ENCODE results near the gene PACRG. TPM values are rescaled to one million over a fixed set of nuclear protein-coding genes. Genes with fewer than 3 reads are reported as not detected.

Gene PACRG
- total RNA-seq, 1 donor from 2014 or later = 2.4 TPM

GRCh38 chr6:162688751-162689345 is 38.9 kb upstream of the PACRG start:
- Mint-ChIP-seq H3K36me3 (ENCODE audit: insufficient read depth) (no peaks in the 10 kb centered on the region), H3K4me1 (ENCODE audit: low read depth) (peaks cover 16% of the 10 kb centered on the region), H3K9me3 (ENCODE audit: low read depth) (peaks cover 3% of the 10 kb centered on the region), H3K27ac (no peak overlapping the region), H3K4me3 (ENCODE audit: low read depth) (no peak overlapping the region), H3K27me3 (no peaks in the 10 kb centered on the region)
- DNase-seq (ENCODE audit: low spot score, unreplicated experiment) = no peak
- no peak for TF ChIP-seq CTCF (IDR thresholded peaks at IDR 0.05; ENCODE audit: unreplicated experiment)

GRCh38 chr6:162690158-162690557 is 37.6 kb upstream of the PACRG start:
- H3K27ac Mint-ChIP-seq = no peak overlapping the region
- H3K36me3 Mint-ChIP-seq (ENCODE audit: insufficient read depth) = no peaks in the 10 kb centered on the region
- TF ChIP-seq CTCF (IDR thresholded peaks at IDR 0.05; ENCODE audit: unreplicated experiment) = no peak
- peaks cover 16% of the 10 kb centered on the region for H3K4me1 Mint-ChIP-seq (ENCODE audit: low read depth)
- peaks cover 3% of the 10 kb centered on the region for H3K9me3 Mint-ChIP-seq (ENCODE audit: low read depth)
- no peak for DNase-seq (ENCODE audit: low spot score, unreplicated experiment)
- H3K27me3 Mint-ChIP-seq = no peaks in the 10 kb centered on the region
- no peak overlapping the region for H3K4me3 Mint-ChIP-seq (ENCODE audit: low read depth)

- Mint-ChIP-seq H3K4me3 (ENCODE audit: low read depth) (no peak overlapping the region), H3K4me1 (ENCODE audit: low read depth) (peaks cover 16% of the 10 kb centered on the region), H3K27ac (no peak overlapping the region), H3K27me3 (no peaks in the 10 kb centered on the region), H3K9me3 (ENCODE audit: low read depth) (no peaks in the 10 kb centered on the region), H3K36me3 (ENCODE audit: insufficient read depth) (no peaks in the 10 kb centered on the region)
- DNase-seq (ENCODE audit: low spot score, unreplicated experiment) = no peak
- TF ChIP-seq CTCF (IDR thresholded peaks at IDR 0.05; ENCODE audit: unreplicated experiment) = no peak
Measured at GRCh38 chr6:162697872-162698403, 29.8 kb upstream of the PACRG start.

GRCh38 chr6:162698440-162698839 is 29.3 kb upstream of the PACRG start:
- Mint-ChIP-seq H3K4me3 (ENCODE audit: low read depth) (no peak overlapping the region), H3K27ac (no peak overlapping the region), H3K4me1 (ENCODE audit: low read depth) (peaks cover 19% of the 10 kb centered on the region), H3K36me3 (ENCODE audit: insufficient read depth) (no peaks in the 10 kb centered on the region), H3K27me3 (no peaks in the 10 kb centered on the region), H3K9me3 (ENCODE audit: low read depth) (no peaks in the 10 kb centered on the region)
- no peak for TF ChIP-seq CTCF (IDR thresholded peaks at IDR 0.05; ENCODE audit: unreplicated experiment)
- DNase-seq (ENCODE audit: low spot score, unreplicated experiment) = no peak

GRCh38 chr6:162699961-162700360 is 27.8 kb upstream of the PACRG start:
- H3K4me3 Mint-ChIP-seq (ENCODE audit: low read depth) = no peak overlapping the region
- H3K27me3 Mint-ChIP-seq = peaks cover under 1% of the 10 kb centered on the region
- DNase-seq (ENCODE audit: low spot score, unreplicated experiment) = no peak
- H3K4me1 Mint-ChIP-seq (ENCODE audit: low read depth) = peaks cover 23% of the 10 kb centered on the region
- TF ChIP-seq CTCF (IDR thresholded peaks at IDR 0.05; ENCODE audit: unreplicated experiment) = no peak
- no peaks in the 10 kb centered on the region for H3K36me3 Mint-ChIP-seq (ENCODE audit: insufficient read depth)
- no peak overlapping the region for H3K27ac Mint-ChIP-seq
- no peaks in the 10 kb centered on the region for H3K9me3 Mint-ChIP-seq (ENCODE audit: low read depth)

Data from progenitor cell of endocrine pancreas (in vitro differentiated cells).